Stimulated activated CD8-positive, alpha-beta memory T cell treated with anti-CD3 and anti-CD28 coated beads, Interleukin-4, amount 100 ng/mL, for 24 hours (primary cell): ENCODE results near the gene OTX1.

Source experiments
- DNase-seq: peaks from one replicate; pipeline ENCODE4 v3.0.0-alpha.2; 2020; ENCODE audit warnings: low read depth

OTX1 gene

DNA sequence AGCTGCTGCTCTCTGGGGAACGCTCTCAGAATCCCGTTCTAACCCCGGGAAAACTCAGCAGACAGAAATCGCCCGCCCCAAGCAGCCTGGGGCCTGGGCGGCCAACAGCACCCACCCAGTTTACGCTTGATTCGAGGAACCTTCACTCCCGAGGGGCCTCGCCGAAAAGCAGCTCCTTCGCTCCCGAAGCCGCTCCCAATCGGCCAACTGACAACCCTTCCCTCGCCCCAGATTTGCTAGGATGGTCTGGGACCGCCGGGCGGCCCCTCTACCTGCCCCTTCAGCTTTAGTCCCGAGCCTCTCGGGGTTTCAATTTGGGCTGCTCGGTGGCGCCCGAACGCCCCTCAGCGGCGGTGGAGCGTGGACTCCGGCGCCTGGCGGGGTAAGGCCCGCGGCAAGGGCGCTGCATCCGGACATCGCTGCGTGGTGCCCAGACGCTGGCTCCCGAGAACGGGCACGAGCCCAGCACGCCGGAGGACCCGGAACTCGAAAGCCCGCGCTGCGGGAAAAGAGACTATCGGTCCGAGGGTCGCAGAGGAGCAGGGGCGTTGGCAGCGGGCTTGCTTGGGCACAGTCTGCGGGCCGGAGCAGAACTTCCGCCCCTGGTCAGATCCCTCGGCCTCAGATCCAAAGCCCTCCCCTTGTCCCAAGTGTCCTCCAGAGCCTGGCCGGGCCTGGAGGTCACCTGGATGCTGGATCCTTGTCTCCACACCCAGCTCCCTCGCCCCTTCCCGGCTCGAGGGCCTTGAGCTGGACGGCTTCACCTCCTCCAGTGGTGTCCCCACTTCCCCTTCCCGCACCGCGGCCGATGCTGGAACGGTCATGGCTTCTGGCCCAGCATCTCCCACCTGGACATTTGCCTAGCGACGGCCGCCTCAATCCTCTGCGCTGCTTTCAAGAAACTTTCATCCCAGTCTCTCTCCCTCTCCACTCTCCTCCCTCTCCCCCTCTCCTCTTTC is 3.0 kb upstream of the OTX1 start:
- no peak for DNase-seq

- DNase-seq: no peak
Observed at GRCh38 chr2:63048367-63049171, 2.1 kb upstream of the OTX1 start.

GRCh38 chr2:63049211-63049969 is 1.2 kb upstream of the OTX1 start:
- DNase-seq: no peak

DNA sequence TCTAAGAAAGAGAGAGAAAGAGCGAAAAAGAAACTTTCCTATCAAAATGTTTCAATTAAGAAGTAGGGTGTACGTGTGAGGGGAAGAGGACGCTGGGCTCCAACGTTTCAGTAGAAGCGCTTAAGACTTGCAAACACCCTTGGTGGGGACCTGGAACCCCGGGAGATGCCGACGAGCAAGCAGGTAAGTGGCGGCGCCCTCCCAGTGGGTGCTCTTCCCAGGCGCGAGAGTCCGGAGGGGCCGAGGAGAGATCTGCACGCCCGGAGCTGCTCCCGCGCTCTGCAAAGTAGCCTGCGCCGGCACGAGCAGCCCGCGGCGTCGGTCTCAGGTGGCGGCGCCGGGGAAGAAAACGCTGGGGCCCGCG is 678 bp upstream of the OTX1 start:
- DNase-seq: no peak

- DNase-seq: no peak
Observed at GRCh38 chr2:63051042-63051794, 588 bp downstream of the OTX1 start.

DNA sequence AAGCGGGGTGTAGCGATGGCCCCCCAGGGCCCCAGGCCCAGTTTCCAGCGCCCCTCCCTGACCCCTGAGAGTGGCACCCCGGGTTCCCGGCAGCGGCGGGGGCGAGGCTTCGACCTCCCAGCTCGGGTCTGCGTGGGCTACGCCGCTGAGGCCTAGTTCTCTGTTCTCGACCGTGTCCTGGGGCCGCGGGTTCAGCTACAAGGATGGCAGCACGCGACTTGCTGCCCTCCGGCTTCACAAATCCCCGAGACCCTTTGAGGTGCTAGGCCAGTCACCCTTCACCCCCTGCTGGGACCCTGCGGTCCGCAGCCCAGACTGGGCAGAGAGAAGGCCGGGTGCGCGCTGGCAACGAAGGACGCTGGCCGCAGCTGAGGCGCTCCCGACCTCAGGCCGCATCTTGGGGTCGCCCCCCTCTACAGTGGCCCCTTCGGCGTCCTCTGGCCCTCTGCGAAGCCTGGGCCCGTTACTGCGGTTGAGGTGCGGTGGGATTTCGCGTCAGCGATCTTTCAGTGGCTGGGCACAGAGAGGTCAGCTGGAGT is 1.2 kb downstream of the OTX1 start:
- DNase-seq: no peak

GRCh38 chr2:63052411-63053080 is 1.9 kb downstream of the OTX1 start:
- DNase-seq: no peak

DNA sequence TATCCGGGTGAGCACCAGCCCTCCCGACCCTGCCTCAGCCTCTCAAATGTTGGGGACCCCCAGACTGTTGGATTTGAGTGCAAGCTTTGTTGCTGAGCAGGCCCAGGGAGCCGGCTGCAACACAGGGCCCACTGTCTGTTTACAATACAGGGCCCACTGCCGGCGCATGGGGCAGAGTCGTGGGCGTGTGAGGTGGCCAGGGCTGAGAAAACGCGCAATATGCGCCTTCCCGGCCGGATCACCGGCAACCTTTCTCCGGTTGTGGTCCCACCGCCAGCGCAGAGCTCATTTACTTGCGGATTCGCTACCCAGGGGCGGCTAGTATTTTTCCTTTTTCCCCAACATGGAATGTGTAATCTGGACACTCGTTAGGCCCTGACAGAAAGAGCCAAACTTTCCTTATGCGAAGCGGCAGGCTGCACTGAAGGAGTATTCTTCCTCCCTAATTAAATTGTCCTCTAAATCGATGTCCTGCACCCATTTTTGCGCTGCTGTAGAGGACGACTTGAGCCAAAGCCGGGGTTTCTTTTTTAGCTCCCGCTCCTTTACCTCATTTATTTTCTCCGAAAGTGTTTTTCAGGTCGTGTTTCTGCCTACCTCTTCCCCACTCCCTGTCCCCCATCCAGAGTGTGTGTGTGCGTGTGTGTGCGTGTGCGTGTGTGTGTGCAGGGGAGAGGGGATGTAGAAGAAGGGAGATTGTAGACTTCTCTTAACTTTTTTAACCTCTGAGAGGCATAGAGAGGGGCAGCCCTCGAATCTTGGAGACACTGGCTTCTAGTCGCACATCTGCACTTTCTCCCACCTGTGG is 2.7 kb downstream of the OTX1 start:
- no peak for DNase-seq

DNA sequence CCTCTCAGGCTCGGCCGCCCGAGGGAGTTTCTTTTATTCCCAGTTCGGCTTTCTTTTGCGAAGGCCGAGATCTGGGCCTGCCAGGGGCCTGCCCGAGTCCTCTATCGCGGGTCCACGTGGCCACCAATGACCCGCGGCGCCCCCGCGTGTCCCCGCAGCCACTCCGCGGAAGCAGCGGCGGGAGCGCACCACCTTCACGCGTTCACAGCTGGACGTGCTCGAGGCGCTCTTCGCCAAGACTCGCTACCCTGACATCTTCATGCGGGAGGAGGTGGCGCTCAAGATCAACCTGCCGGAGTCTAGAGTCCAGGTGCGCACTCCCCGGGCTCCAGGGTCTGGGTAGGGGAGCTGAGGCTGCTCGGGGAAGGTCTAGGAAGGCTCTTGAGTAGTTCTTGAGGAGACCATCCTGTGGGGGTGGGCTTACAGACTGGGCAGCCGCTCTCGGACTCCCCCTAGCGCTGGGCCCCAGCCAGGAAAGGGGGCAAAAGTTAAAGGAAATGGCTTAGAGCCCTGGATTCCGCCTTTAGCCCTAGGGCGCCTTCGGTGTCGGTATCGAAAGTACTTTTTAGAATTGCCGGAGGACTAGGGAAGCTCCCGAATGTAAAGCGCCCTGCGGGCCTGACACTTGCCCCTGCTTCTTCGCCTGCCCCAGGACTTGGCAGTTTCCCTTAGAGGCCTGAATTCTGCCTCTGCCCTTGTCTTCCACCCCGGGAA is 3.4 kb downstream of the OTX1 start:
- no peak for DNase-seq

- DNase-seq: no peak
Observed at GRCh38 chr2:63054841-63055225, 4.2 kb downstream of the OTX1 start.

DNA sequence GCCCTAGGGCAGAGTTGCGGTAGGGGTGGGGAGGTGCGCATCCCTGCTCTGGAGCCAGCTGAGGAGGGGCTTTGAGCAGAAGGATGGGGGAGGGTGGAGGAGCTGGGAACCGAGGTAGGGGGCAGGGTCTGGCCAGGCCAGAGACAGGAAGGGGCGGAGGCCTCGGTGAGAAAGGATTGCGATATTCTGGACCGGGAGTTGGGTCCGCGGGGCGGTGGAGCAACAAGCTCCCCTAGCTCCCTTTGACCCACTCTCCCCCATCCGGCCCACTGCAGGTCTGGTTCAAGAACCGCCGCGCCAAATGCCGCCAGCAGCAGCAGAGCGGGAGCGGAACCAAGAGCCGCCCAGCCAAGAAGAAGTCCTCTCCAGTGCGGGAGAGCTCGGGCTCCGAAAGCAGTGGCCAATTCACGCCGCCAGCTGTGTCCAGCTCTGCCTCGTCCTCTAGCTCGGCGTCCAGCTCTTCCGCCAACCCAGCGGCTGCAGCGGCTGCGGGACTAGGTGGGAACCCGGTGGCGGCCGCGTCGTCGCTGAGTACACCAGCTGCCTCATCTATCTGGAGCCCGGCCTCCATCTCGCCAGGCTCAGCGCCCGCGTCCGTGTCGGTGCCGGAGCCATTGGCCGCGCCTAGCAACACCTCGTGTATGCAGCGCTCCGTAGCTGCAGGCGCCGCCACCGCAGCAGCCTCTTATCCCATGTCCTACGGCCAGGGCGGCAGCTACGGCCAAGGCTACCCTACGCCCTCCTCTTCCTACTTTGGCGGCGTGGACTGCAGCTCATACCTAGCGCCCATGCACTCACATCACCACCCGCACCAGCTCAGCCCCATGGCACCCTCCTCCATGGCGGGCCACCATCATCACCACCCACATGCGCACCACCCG is 4.8 kb downstream of the OTX1 start:
- DNase-seq: no peak

- DNase-seq: no peak
Observed at GRCh38 chr2:63056107-63057050, 5.7 kb downstream of the OTX1 start.

GRCh38 chr2:63057249-63058143 is 6.9 kb downstream of the OTX1 start:
- no peak for DNase-seq

DNA sequence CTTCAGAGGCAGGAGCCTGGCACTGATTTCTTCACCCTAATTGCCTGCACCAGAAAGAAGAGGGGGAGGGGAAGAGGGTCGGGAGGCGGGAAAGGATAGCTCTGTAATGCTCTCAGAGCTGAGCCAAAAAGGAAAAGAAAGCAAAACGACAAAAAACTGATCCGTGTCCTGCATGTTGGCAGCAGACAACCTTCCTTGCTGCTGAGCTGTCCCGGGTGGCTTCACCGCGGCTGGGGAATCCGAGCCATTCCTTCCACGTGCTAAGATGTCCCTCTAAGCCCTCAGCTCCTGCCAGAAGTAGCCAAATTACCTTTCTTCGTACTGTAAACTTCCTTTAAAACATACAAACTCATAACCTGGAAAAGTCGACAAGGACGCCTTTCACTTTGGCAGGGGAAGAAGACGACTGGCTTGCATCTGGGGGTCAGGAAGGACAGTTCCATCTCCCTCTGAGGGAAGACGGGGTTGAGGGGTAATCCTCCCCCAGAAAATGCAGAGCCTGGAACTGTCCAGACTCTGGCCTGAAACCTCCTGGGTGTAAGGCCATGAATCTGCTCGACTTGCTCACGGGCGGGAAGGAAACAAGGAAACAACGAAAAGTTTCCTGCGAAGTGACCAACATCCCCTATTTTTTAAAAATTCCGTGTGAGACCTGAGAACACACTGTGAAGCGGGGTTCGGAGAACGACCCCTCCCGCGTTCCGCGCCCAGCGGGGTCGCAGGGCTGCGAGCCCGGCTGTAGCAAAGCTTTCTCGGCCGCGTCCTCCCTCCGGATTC is 7.7 kb downstream of the OTX1 start:
- DNase-seq: no peak
